Uterus (tissue), 4 donors: ENCODE measurements around the gene TEKT3. TPM values are rescaled to one million over a fixed set of nuclear protein-coding genes. Genes with fewer than 3 reads are reported as not detected.

Source experiments
- DNase-seq, 2 donors: peaks; one replicate each; pipeline ENCODE4 v3.0.0-alpha.2; 2019 to 2020
- H3K27ac ChIP-seq, 2 donors: fragments of 200-600 bp; sonication (generic); 1 replicate in 1 of 2; 2 replicates in 1 of 2; pipeline ENCODE4 v1.5.1; 2016 to 2018
- H3K27me3 ChIP-seq, 2 donors: fragments of 200-600 bp; sonication (generic); one replicate each; pipeline ENCODE4 v1.5.1; 2018 to 2019; ENCODE audit warnings: control low read depth in 1 of 2
- H3K36me3 ChIP-seq, 2 donors: fragments of 200-600 bp; sonication (generic); one replicate each; pipeline ENCODE4 v1.5.1; 2019; ENCODE audit warnings: control low read depth in 1 of 2
- H3K4me1 ChIP-seq, 2 donors: fragments of 200-600 bp; sonication (generic); one replicate each; pipeline ENCODE4 v1.5.1; 2018 to 2019; ENCODE audit warnings: control low read depth in 1 of 2
- H3K4me3 ChIP-seq, 2 donors: fragments of 200-600 bp; sonication (generic); 1 replicate in 1 of 2; 2 replicates in 1 of 2; pipeline ENCODE4 v1.5.1; 2018 to 2019; ENCODE audit warnings: mild to moderate bottlenecking in 1 of 2
- H3K9me3 ChIP-seq, 2 donors: fragments of 200-600 bp; sonication (generic); one replicate each; pipeline ENCODE4 v1.5.1; 2019; ENCODE audit warnings: control low read depth in 1 of 2
- CTCF ChIP-seq, 4 experiments: fragments of 200-600 bp in 2 of 4; fragments of 450-650 bp in 2 of 4; sonication (generic) in 2 of 4; IDR thresholded peaks; one replicate each; pipeline ENCODE4 v1.5.1; 2016 to 2019; ENCODE audit warnings: antibody characterized with exemption in 4 of 4, mild to moderate bottlenecking in 2 of 4, moderate library complexity in 1 of 4
- POLR2A ChIP-seq, 2 donors: fragments of 450-650 bp; IDR thresholded peaks; one replicate each; pipeline ENCODE4 v1.6.1; 2016; ENCODE audit warnings: antibody characterized with exemption in 2 of 2, mild to moderate bottlenecking in 1 of 2, moderate library complexity in 1 of 2
- intact Hi-C: fragments of 100-400 bp; cut with DNase I; formaldehyde crosslinking; loops from one replicate; pipeline ENCODE4 v1.15.1; 2023; ENCODE audit warnings: low total_unique reads
- total RNA-seq, 4 donors: library from RNA; depleted of rRNA in 3 of 4; stranded (reverse); fragments of >200 nt in 3 of 4; gene quantifications; one replicate each; pipeline versions ENCODE4 v1.1.0 to v1.2.4, GENCODE V29; 2014 to 2023
- donor health status: DM: yes; HTN: yes; CAD: no.

TEKT3 gene
- total RNA-seq, 4 donors from 2014 or later: 0.51 to 2.6 (median 0.90) TPM; not detected in 1

GRCh38 chr17:15311996-15312395 is 29.4 kb downstream of the TEKT3 start:
- no peak overlapping the region for H3K4me3 ChIP-seq
- H3K4me1 ChIP-seq: peaks cover 0 to 4% of the 10 kb centered on the region in 2 donors
- no peak for DNase-seq
- TF ChIP-seq POLR2A (IDR thresholded peaks at IDR 0.05): no peak
- no peak for TF ChIP-seq CTCF (IDR thresholded peaks at IDR 0.05)
- H3K27me3 ChIP-seq: no peaks in the 10 kb centered on the region
- H3K27ac ChIP-seq: no peak overlapping the region
- intact Hi-C loops: no loop called here
- no peaks in the 10 kb centered on the region for H3K36me3 ChIP-seq
- no peaks in the 10 kb centered on the region for H3K9me3 ChIP-seq

GRCh38 chr17:15309793-15310192 is 31.6 kb downstream of the TEKT3 start:
- no peaks in the 10 kb centered on the region for H3K36me3 ChIP-seq
- no peak overlapping the region for H3K27ac ChIP-seq
- no peaks in the 10 kb centered on the region for H3K9me3 ChIP-seq
- TF ChIP-seq POLR2A (IDR thresholded peaks at IDR 0.05) (no peak), CTCF (IDR thresholded peaks at IDR 0.05) (no peak)
- no peaks in the 10 kb centered on the region for H3K27me3 ChIP-seq
- peaks cover 0 to 10% of the 10 kb centered on the region in 2 donors for H3K4me1 ChIP-seq
- intact Hi-C loops: no loop called here
- no peak overlapping the region for H3K4me3 ChIP-seq
- no peak for DNase-seq

GRCh38 chr17:15309236-15309635 is 32.2 kb downstream of the TEKT3 start:
- Histone ChIP-seq H3K4me3 (no peak overlapping the region), H3K36me3 (no peaks in the 10 kb centered on the region), H3K4me1 (peaks cover 0 to 10% of the 10 kb centered on the region in 2 donors), H3K27me3 (no peaks in the 10 kb centered on the region), H3K27ac (no peak overlapping the region), H3K9me3 (no peaks in the 10 kb centered on the region)
- intact Hi-C loops: no loop called here
- no peak for TF ChIP-seq POLR2A (IDR thresholded peaks at IDR 0.05)
- no peak for TF ChIP-seq CTCF (IDR thresholded peaks at IDR 0.05)
- no peak for DNase-seq

GRCh38 chr17:15308758-15309157 is 32.6 kb downstream of the TEKT3 start:
- no peak for TF ChIP-seq CTCF (IDR thresholded peaks at IDR 0.05)
- TF ChIP-seq POLR2A (IDR thresholded peaks at IDR 0.05): no peak
- peak overlapping the region in 1 of 2 donors; percentile 74 for H3K27ac ChIP-seq
- H3K27me3 ChIP-seq: no peaks in the 10 kb centered on the region
- DNase-seq: no peak
- H3K4me1 ChIP-seq: peaks cover 0 to 10% of the 10 kb centered on the region in 2 donors
- H3K36me3 ChIP-seq: no peaks in the 10 kb centered on the region
- no peaks in the 10 kb centered on the region for H3K9me3 ChIP-seq
- no peak overlapping the region for H3K4me3 ChIP-seq
- intact Hi-C loops: no loop called here

DNA sequence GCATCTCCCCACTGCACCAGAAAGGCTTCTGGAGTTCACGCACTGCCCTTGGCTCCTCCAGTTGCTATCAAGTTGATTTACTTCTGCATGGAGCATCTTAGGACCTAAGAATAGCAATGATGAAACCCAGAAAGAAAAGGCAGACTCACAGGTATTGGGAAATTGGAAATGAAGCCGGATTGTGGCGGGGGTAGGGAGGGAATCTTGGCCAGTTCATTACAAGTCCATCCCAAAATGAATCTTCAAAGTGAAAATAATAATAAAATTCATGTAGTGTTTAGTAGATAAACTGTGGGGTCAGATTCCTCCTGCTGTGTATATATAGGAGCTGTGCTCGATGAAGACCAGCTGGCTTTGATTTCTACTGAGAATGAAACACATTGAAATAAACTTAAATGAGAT is 33.7 kb downstream of the TEKT3 start:
- Histone ChIP-seq H3K9me3 (no peaks in the 10 kb centered on the region), H3K4me3 (no peak overlapping the region), H3K4me1 (peaks cover 0 to 10% of the 10 kb centered on the region in 2 donors), H3K27ac (peak overlapping the region; percentile 66 to 74), H3K27me3 (no peaks in the 10 kb centered on the region), H3K36me3 (no peaks in the 10 kb centered on the region)
- peak; percentile 78 to 90 for DNase-seq
- no peak for TF ChIP-seq POLR2A (IDR thresholded peaks at IDR 0.05)
- TF ChIP-seq CTCF (IDR thresholded peaks at IDR 0.05): peak in 1 of 4 experiments; percentile 3
- intact Hi-C loops: no loop called here
